ENCODE results near the gene TRAPPC10.

Gene TRAPPC10, protein sequence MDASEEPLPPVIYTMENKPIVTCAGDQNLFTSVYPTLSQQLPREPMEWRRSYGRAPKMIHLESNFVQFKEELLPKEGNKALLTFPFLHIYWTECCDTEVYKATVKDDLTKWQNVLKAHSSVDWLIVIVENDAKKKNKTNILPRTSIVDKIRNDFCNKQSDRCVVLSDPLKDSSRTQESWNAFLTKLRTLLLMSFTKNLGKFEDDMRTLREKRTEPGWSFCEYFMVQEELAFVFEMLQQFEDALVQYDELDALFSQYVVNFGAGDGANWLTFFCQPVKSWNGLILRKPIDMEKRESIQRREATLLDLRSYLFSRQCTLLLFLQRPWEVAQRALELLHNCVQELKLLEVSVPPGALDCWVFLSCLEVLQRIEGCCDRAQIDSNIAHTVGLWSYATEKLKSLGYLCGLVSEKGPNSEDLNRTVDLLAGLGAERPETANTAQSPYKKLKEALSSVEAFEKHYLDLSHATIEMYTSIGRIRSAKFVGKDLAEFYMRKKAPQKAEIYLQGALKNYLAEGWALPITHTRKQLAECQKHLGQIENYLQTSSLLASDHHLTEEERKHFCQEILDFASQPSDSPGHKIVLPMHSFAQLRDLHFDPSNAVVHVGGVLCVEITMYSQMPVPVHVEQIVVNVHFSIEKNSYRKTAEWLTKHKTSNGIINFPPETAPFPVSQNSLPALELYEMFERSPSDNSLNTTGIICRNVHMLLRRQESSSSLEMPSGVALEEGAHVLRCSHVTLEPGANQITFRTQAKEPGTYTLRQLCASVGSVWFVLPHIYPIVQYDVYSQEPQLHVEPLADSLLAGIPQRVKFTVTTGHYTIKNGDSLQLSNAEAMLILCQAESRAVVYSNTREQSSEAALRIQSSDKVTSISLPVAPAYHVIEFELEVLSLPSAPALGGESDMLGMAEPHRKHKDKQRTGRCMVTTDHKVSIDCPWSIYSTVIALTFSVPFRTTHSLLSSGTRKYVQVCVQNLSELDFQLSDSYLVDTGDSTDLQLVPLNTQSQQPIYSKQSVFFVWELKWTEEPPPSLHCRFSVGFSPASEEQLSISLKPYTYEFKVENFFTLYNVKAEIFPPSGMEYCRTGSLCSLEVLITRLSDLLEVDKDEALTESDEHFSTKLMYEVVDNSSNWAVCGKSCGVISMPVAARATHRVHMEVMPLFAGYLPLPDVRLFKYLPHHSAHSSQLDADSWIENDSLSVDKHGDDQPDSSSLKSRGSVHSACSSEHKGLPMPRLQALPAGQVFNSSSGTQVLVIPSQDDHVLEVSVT

DNA sequence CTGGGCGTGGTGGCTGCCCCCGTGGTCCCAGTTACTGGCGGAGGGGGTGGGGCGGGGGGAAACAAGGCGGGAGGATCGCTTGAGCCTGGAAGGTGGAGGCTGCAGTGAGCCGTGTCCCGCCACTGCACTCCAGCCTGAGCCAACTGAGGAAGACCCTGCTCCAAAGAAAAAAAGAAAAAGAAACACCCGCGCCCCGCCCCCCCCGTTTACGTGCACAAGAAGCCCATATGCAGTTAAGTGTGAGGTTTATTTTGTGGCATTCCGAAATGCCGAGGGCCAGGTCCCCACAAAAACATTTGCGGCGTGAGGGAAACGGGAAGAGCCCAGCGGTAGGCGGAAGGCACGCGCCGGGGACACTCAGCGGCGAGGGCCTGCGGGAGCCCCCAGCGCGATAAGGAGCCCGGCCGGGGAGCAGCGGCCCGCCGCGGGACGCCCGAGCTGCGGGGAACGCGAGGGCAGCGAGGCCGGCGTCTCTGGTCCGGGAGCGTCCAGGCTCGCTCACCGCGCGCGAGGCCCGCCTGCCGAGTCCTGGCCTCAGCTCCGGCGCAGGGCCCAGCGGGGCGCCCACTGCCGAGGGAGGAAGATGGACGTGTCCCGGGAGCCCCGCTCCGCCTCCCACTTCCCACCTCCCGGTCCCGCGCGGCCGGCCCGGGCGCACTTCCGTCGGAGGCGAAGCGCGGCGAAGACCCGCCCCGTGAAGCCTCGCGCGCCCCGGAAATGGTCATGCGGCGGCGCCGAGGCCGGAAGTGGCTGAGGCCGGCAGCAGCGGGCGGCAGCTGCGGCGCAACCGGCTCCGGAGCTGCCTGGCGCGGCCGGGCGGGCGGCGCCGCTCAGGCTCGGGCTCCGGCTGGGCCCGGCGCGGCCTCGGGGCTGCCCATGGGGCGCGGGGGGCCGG is at the start of gene TRAPPC10:
TRAPPC10 (plus strand) TSS at position 731 of the 895 bp plus-strand sequence. CDS start 185 bp downstream, outside the sequence.
- TF ChIP-seq POLR2A (IDR thresholded peaks at IDR 0.05; ENCODE audit: low read length) (peak; percentile 92), GATA1 (IDR thresholded peaks at IDR 0.05; ENCODE audit: low read depth, low read length) (no peak)
- peak; percentile 89 to 93 for DNase-seq

DNA sequence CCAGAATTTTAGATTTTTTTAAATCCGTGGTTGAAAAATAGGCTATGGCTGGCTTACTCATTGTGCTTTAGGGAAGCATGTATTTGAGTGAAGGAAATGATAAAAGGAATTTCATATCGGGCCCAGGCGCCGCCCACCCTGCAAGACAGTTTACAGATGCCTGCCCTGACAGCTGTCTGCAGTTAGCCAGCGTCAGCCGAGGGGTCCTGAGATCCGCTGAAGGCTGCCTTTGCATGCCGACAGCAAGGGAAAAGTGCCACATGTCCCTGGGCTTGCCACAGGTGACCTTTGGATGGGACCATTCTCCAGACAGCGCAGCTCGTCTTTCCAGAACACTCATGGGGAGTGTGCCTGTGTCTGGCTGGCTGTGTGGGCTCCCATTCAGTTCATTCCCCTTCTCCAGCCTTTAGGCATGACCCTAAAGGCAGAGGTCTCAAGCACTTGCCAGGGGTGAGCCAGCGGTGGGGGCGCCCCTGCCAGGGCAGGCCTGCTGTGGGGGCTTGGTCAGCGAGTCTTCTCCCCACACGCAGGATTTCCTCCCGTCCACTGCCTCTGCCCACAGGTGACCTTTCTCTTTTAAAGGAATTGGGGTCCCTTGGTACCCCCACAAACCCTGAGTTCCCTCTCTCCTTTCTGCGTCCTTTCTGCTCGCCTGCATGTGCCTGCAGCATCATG is 46.1 kb upstream of the TRAPPC10 start:
- TF ChIP-seq POLR2A (IDR thresholded peaks at IDR 0.05; ENCODE audit: low read length) = no peak

DNA sequence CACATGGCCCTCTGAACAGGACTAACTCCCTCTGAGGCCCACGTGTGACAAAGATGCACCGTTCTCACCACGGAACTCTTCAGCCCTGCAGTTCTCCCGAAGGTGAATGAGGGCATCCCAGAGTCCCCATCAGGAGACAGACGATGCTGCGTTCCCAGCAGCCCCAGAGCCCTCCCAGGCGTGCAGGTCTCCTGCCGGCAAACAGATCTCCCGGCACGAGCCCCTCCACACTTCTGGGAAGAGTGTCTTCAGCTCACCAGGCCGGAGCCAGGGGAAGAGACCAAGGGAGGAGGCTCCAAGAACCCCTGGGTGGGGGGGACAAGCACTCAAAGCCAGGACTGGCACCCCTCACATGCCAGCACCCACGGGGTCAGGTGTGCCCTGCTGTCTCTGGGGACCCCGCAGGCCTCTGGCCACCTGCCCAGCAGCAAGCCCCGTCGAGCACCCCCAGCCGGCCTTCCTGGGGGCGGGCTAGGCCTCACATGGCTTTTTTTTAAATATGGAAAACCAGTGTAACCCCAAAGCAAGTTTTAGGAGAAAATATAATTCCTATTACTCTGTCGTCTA is 45.1 kb upstream of the TRAPPC10 start:
- no peak for DNase-seq
- TF ChIP-seq POLR2A (IDR thresholded peaks at IDR 0.05; ENCODE audit: low read length) (no peak), GATA1 (IDR thresholded peaks at IDR 0.05; ENCODE audit: low read depth, low read length) (no peak)

More for the DNA sequence above, 46.1 kb upstream of the TRAPPC10 start:
- no peak for DNase-seq

DNA sequence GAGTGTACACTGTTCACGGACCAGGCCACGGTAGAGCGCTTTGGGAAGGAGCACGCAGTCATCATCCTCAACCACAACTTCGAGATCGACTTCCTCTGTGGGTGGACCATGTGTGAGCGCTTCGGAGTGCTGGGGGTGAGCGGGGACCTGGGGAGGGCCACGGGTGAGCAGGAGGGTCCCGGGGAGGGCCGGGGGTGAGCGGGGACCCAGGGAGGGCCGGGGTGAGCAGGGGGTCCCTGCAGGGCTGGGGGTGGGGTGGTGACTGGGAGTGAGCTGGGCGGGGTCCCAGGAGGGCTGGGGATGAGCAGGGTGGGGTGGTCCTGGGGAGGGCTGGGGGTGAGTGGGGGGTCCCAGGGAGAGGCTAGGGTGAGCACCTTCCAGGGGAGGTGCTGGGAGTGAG is 44.1 kb upstream of the TRAPPC10 start:
- no peak for DNase-seq
- TF ChIP-seq POLR2A (IDR thresholded peaks at IDR 0.05; ENCODE audit: low read length) = no peak
- no peak for TF ChIP-seq GATA1 (IDR thresholded peaks at IDR 0.05; ENCODE audit: low read depth, low read length)

DNA sequence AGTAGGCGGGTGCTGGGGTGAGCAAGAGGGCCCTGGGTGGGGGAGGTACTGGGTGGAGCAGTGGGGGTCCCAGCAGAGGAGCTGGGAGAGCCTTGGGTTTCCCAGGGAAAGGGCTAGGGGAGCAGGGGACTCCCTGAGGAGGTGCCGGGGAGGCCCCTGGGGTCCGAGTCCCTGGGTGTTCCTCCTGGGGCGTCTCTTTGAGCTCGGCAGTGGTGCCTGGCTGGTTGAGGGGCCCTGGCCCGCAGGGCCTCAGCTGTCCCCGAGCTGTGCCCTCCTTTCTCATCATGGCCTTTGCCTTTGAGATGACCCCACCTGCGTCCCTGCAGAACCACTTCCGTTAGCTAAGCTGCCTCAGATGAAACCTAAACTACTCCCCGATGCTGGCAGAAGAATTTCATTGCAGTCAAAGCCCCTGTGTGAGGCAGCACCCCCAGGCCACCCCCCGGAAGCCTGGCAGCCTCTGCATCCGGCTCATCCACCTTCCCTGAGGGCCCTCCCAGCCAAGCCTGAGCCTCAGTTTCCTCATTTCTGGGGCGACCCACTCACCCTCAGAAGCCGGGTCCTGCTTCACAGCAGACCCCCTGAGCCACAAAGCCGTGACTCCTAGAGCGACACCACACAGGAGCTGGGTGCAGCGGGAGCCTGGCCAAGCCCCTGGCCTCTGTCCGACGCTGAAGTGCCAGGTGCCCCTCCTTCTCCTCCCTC is 43.5 kb upstream of the TRAPPC10 start:
- DNase-seq = no peak
- TF ChIP-seq GATA1 (IDR thresholded peaks at IDR 0.05; ENCODE audit: low read depth, low read length) (no peak), POLR2A (IDR thresholded peaks at IDR 0.05; ENCODE audit: low read length) (no peak)

DNA sequence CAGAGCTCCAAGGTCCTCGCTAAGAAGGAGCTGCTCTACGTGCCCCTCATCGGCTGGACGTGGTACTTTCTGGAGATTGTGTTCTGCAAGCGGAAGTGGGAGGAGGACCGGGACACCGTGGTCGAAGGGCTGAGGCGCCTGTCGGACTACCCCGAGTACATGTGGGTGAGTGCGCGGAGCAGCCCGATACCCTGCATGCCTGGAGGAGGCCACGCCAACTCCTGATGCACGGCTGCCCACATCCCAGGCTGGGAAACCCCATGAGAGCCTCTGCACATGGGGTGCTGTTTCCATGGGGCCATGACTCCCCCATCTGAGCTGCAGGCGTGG is 43.0 kb upstream of the TRAPPC10 start:
- no peak for DNase-seq
- no peak for TF ChIP-seq POLR2A (IDR thresholded peaks at IDR 0.05; ENCODE audit: low read length)
- TF ChIP-seq GATA1 (IDR thresholded peaks at IDR 0.05; ENCODE audit: low read depth, low read length) = no peak

DNA sequence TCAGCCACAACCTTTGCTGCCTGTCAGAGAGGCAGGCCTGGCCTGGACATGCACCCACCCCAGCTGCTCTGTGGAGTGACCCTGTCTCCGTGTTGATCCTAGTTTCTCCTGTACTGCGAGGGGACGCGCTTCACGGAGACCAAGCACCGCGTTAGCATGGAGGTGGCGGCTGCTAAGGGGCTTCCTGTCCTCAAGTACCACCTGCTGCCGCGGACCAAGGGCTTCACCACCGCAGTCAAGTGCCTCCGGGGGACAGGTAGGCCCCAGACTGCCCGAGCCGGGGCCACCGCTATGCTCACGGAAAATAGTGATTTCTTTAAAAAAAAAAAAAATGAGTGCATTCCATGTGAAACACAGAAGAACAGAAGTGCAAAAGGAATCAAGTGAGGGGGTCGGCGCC is 41.6 kb upstream of the TRAPPC10 start:
- DNase-seq = no peak
- TF ChIP-seq GATA1 (IDR thresholded peaks at IDR 0.05; ENCODE audit: low read depth, low read length) (no peak), POLR2A (IDR thresholded peaks at IDR 0.05; ENCODE audit: low read length) (no peak)

DNA sequence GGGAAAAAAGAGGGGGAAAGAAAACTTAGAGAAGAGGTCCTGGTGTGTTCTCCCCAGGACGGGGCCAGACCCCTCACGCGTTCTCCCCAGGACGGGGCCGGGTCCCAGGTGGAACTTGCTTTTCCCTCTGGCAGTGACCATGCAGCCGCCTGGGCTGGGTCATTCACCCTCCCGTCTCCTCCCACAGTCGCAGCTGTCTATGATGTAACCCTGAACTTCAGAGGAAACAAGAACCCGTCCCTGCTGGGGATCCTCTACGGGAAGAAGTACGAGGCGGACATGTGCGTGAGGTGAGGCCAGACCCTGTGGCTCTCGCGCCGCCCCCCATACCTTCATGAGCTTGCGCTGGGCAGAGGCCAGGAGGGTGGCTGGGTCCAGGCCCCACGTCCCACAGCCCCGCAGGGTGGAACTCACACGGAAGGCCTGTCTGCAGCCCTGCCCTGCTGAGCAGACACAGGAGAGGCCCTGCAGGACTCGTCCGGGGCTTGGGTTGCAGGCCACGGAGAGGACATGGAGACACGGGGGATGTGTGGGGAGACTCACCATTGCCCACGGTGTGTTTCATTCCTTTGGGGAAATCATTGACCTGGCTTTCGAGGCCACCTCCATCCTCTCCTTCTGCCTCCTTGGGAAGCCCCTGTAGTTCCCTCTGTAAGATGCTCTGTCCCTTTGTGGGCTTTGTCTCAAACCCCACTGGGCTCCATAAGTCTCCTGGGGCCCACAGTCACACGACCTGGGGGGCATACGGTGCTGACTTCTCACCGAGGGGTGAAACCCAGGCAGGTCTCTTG is 40.7 kb upstream of the TRAPPC10 start:
- DNase-seq = no peak
- TF ChIP-seq GATA1 (IDR thresholded peaks at IDR 0.05; ENCODE audit: low read depth, low read length) (no peak), POLR2A (IDR thresholded peaks at IDR 0.05; ENCODE audit: low read length) (no peak)

DNA sequence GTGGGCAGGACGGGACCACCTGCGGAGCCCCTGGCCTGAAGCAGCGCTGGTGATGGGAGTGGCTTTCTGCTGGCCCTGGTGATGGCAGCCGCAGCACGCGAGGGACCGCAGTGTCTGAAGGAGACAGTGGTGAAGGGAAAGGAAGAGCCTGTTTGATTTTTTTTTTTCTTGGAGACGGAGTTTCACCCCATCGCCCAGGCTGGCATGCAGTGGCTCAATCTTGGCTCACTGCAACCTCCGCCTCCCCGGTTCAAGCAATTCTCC is 40.2 kb upstream of the TRAPPC10 start:
- no peak for TF ChIP-seq GATA1 (IDR thresholded peaks at IDR 0.05; ENCODE audit: low read depth, low read length)
- no peak for TF ChIP-seq POLR2A (IDR thresholded peaks at IDR 0.05; ENCODE audit: low read length)
- no peak for DNase-seq

DNA sequence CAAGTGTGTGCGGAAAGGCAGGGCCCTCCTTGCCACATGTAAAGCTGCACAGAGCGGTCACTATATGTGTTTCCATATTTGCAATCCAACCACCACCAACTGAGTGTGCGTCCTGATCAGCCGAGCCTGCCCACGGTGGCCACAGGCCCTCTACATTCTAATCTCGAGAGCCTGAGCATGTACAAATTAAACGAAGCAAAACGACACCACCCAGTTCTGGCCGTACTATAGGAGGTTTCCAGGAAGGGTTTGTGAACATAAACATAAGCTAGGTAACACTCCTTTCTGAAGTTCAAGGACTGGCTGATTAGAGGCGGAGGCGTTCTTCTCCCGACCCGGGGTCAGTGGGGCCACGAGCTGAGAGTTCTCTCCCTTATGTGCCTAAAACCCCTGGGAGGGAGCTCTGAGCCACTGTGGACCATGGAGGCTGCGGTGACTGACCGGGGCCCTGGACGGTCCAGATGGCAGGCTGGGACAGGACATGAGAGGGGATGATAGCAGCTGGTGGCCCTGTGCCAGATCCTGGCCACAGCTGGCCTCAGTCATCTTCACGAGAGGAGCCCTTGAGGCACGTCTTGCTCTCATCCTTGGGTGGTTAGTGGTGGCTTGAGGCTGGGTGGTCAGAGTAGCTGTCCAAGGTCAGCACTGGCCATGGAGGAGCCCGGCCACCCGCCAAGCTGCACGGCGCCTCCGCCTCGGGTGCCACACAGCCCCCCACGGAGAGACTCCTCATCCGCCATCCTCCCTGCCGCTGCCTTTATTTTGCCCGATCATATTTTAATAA is 39.1 kb upstream of the TRAPPC10 start:
- TF ChIP-seq GATA1 (IDR thresholded peaks at IDR 0.05; ENCODE audit: low read depth, low read length) (no peak), POLR2A (IDR thresholded peaks at IDR 0.05; ENCODE audit: low read length) (no peak)
- DNase-seq = peak; percentile 14 to 36

DNA sequence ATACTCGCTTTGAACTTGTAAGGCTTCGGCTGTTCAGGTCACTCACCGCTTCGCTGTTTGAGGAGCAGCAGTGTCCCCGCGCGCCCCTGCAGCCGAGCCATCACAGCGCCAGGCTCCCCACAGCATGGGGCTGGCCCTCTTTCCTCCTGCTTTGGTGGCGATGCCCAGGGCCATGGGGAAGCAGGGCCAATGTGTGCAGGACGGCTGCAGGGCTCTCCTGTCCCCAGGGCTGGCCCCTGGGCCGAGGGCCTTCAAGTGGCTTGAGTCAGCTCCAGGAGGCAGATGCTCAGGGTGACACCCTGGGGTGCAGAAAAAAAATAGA is 38.5 kb upstream of the TRAPPC10 start:
- no peak for DNase-seq
- no peak for TF ChIP-seq POLR2A (IDR thresholded peaks at IDR 0.05; ENCODE audit: low read length)
- no peak for TF ChIP-seq GATA1 (IDR thresholded peaks at IDR 0.05; ENCODE audit: low read depth, low read length)

Data from erythroblast (primary cell).